OCI-M2 (cell line): ENCODE results near the gene PSAPL1.

Source experiments
- DNase-seq: peaks from one replicate; lab custom pipeline; 2025; ENCODE audit not compliant: unreplicated experiment; lab: John Stamatoyannopoulos, UW

The PSAPL1 gene

GRCh38 chr4:7420661-7421040 lies 14.1 kb downstream of the PSAPL1 start:
- no peak for DNase-seq

- no peak for DNase-seq
Measured at GRCh38 chr4:7419961-7420660, 14.6 kb downstream of the PSAPL1 start.

GRCh38 chr4:7418131-7418943 lies 16.4 kb downstream of the PSAPL1 start:
- no peak for DNase-seq

GRCh38 chr4:7417639-7418038 lies 17.1 kb downstream of the PSAPL1 start:
- no peak for DNase-seq

- DNase-seq, result no peak
Measured at GRCh38 chr4:7416745-7417432, 17.8 kb downstream of the PSAPL1 start.

GRCh38 chr4:7415927-7416686 lies 18.6 kb downstream of the PSAPL1 start:
- no peak for DNase-seq

GRCh38 chr4:7414736-7415510 lies 19.8 kb downstream of the PSAPL1 start:
- DNase-seq, result no peak

- DNase-seq, result no peak
Measured at GRCh38 chr4:7414046-7414445, 20.7 kb downstream of the PSAPL1 start.

GRCh38 chr4:7412554-7412912 lies 22.2 kb downstream of the PSAPL1 start:
- DNase-seq, result no peak

GRCh38 chr4:7411896-7412553 lies 22.7 kb downstream of the PSAPL1 start:
- DNase-seq, result no peak

- DNase-seq, result no peak
Measured at GRCh38 chr4:7411491-7411890, 23.2 kb downstream of the PSAPL1 start.

- DNase-seq, result no peak
Measured at GRCh38 chr4:7410446-7410845, 24.3 kb downstream of the PSAPL1 start.

GRCh38 chr4:7408166-7408565 lies 26.6 kb downstream of the PSAPL1 start:
- no peak for DNase-seq

- no peak for DNase-seq
Measured at GRCh38 chr4:7403001-7403400, 31.7 kb downstream of the PSAPL1 start.

GRCh38 chr4:7402526-7402925 lies 32.2 kb downstream of the PSAPL1 start:
- DNase-seq, result no peak

GRCh38 chr4:7400671-7401298 lies 33.9 kb downstream of the PSAPL1 start:
- DNase-seq, result no peak

GRCh38 chr4:7399440-7400234 lies 35.1 kb downstream of the PSAPL1 start:
- no peak for DNase-seq

GRCh38 chr4:7398788-7399439 lies 35.8 kb downstream of the PSAPL1 start:
- no peak for DNase-seq
